ENCODE data around the gene CYSLTR2. TPM values are rescaled to one million over a fixed set of nuclear protein-coding genes. Genes with fewer than 3 reads are reported as not detected.

Gene CYSLTR2
- total RNA-seq, 6 donors from 2014 or later: under 0.01 to 2.0 (median 1.2) TPM

DNA sequence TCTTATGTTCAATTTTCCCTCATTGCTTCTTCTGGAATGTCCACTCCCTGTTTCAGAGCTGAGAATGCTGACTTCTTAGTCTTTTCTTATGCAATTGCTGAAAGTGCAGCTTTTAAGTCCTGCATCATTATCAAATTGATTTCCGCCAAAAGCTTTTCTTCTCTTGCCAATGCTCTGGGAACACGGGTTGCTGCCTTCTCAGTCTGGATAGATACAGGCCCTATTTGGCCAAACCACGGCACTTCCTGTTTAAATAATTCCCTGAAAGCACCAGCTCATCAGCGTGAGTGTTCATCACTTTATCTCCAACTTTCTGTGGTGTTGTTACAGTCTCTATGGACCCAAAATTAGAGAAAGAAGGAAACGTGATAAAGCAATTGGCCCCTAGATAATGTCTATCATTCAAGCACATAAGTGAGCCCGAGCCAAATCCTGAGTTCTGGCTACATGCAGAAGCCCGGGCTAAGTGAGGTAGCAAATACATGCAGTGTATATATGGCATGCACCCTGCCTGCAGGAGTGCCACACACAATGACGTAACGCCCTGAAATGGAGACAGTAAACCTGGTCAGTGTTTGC lies 85.7 kb downstream of the CYSLTR2 start:
- Histone ChIP-seq H3K27me3 (no peaks in the 10 kb centered on the region), H3K9me3 (no peaks in the 10 kb centered on the region), H3K27ac (no peak overlapping the region), H3K4me1 (peaks cover 0 to 3% (median 0%) of the 10 kb centered on the region in 4 donors), H3K36me3 (no peaks in the 10 kb centered on the region), H3K4me3 (no peak overlapping the region)
- peak; percentile 24 to 55 for ATAC-seq (ENCODE audit: low FRiP score in 2 of 2)
- 59 to 65% methylated on average over 9 of the region's 9 CpGs for WGBS, 2 donors
- no peak for DNase-seq
- TF ChIP-seq, protein P1, sequence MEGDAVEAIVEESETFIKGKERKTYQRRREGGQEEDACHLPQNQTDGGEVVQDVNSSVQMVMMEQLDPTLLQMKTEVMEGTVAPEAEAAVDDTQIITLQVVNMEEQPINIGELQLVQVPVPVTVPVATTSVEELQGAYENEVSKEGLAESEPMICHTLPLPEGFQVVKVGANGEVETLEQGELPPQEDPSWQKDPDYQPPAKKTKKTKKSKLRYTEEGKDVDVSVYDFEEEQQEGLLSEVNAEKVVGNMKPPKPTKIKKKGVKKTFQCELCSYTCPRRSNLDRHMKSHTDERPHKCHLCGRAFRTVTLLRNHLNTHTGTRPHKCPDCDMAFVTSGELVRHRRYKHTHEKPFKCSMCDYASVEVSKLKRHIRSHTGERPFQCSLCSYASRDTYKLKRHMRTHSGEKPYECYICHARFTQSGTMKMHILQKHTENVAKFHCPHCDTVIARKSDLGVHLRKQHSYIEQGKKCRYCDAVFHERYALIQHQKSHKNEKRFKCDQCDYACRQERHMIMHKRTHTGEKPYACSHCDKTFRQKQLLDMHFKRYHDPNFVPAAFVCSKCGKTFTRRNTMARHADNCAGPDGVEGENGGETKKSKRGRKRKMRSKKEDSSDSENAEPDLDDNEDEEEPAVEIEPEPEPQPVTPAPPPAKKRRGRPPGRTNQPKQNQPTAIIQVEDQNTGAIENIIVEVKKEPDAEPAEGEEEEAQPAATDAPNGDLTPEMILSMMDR (IDR thresholded peaks at IDR 0.05): no peak
- no peak for TF ChIP-seq POLR2AphosphoS5 (IDR thresholded peaks at IDR 0.05)
- no peak for TF ChIP-seq EP300 (IDR thresholded peaks at IDR 0.05)
- no peak for TF ChIP-seq POLR2A (IDR thresholded peaks at IDR 0.05)

DNA sequence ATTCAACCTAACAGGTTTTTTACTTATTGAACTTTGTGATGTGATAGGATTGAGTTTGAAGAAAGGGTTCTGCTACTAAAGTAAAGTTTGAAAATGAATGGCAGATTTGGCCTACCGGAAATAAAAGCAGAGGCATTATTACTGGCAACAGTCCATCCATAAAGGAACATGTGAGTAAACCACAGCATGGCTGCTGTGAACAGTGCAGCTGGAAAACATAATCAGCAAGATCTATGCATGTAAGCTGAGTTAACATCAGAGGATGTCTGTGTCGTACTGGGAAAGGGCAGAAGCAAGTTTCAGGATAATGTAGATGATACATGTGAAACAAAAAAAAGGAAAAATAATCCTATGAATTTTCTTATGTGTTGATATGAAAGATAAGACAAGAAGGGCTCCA lies 87.6 kb downstream of the CYSLTR2 start:
- no peaks in the 10 kb centered on the region for H3K9me3 ChIP-seq
- H3K4me3 ChIP-seq: no peak overlapping the region
- DNase-seq (no peak), ATAC-seq (ENCODE audit: low FRiP score in 2 of 2) (no peak)
- H3K36me3 ChIP-seq: no peaks in the 10 kb centered on the region
- TF ChIP-seq POLR2AphosphoS5 (IDR thresholded peaks at IDR 0.05) (no peak), POLR2A (IDR thresholded peaks at IDR 0.05) (no peak), EP300 (IDR thresholded peaks at IDR 0.05) (no peak)
- TF ChIP-seq, protein P1 (IDR thresholded peaks at IDR 0.05): no peak
- 55 to 61% methylated on average over 2 of the region's 2 CpGs for WGBS, 2 donors
- H3K27ac ChIP-seq: no peak overlapping the region
- no peaks in the 10 kb centered on the region for H3K27me3 ChIP-seq
- peaks cover 0 to 3% (median 0%) of the 10 kb centered on the region in 4 donors for H3K4me1 ChIP-seq

DNA sequence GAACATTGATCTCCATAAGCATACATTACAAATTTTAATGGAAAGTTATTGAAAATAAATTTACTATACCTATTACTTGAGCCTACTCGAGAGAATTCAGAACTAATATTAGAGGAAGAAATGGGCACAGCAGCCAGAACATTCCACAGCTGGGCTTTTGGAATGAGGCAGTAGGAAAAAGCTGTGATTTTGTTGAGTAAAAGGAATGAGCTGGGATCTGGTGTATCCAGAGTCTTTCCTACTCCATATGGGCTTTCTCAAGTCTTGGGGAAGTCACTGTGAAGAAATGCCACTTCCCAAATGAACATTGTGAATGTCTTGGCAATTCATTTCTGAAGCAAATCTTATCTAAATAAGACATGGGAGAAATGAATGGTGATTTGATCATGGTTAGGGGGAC lies 93.1 kb downstream of the CYSLTR2 start:
- DNase-seq (no peak), ATAC-seq (ENCODE audit: low FRiP score in 2 of 2) (no peak)
- no peak overlapping the region for H3K27ac ChIP-seq
- H3K27me3 ChIP-seq: no peaks in the 10 kb centered on the region
- H3K9me3 ChIP-seq: no peaks in the 10 kb centered on the region
- WGBS, 2 donors: 27 to 48% methylated on average over 1 of the region's 1 CpG
- peaks cover 0 to 5% (median 0%) of the 10 kb centered on the region in 4 donors for H3K4me1 ChIP-seq
- no peak overlapping the region for H3K4me3 ChIP-seq
- TF ChIP-seq, protein P1 (IDR thresholded peaks at IDR 0.05): no peak
- no peak for TF ChIP-seq POLR2AphosphoS5 (IDR thresholded peaks at IDR 0.05)
- TF ChIP-seq EP300 (IDR thresholded peaks at IDR 0.05): no peak
- no peak for TF ChIP-seq POLR2A (IDR thresholded peaks at IDR 0.05)
- H3K36me3 ChIP-seq: no peaks in the 10 kb centered on the region

DNA sequence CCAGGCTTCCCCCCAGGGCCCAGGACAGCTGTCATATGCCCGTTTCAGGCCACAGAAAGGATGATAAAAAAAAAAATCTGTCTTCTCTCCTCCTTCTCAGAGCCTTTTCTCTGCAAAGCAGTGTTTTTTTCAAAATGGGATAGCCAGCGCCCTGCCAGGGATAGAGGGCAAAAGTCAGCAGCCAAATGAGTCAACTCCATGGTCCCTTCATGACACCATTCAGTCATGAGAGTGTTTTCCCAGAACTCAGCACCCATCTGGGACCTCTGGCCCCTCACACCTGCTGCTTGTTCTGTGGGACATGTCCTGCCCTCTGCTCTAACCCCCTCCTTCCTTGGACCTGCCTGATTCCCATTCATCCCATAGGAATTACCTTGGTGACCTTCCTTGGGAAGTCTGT lies 95.0 kb downstream of the CYSLTR2 start:
- Histone ChIP-seq H3K36me3 (no peaks in the 10 kb centered on the region), H3K4me3 (no peak overlapping the region), H3K27me3 (no peaks in the 10 kb centered on the region), H3K4me1 (peaks cover 0 to 5% (median 0%) of the 10 kb centered on the region in 4 donors), H3K9me3 (no peaks in the 10 kb centered on the region), H3K27ac (no peak overlapping the region)
- DNase-seq (no peak), ATAC-seq (ENCODE audit: low FRiP score in 2 of 2) (no peak)
- TF ChIP-seq POLR2AphosphoS5 (IDR thresholded peaks at IDR 0.05) (no peak), POLR2A (IDR thresholded peaks at IDR 0.05) (no peak)
- 64 to 82% methylated on average over 2 of the region's 2 CpGs for WGBS, 2 donors

DNA sequence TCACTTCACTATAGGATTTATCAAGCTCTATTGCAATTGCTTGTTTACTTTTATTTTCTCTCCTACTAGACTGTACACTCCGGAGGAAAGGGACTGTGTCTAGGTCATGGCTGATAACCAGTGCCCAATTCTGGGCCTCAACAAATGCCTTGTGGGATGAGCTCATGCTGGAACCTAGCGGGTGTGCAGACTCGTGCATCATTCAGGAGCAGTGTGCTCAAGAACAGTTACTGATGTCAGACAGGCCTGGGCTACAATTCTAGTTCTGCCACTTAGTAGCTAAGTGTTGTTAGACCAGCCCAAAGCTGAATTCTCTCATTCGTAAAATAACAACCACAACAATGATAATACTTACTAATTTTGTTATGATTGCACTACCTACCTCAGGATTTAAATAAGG lies 95.4 kb downstream of the CYSLTR2 start:
- Histone ChIP-seq H3K4me3 (no peak overlapping the region), H3K4me1 (peaks cover 0 to 5% (median 0%) of the 10 kb centered on the region in 4 donors), H3K36me3 (no peaks in the 10 kb centered on the region), H3K9me3 (no peaks in the 10 kb centered on the region), H3K27ac (no peak overlapping the region), H3K27me3 (no peaks in the 10 kb centered on the region)
- WGBS, 2 donors: 86 to 89% methylated on average over 4 of the region's 4 CpGs
- TF ChIP-seq, protein P1 (IDR thresholded peaks at IDR 0.05): no peak
- TF ChIP-seq POLR2AphosphoS5 (IDR thresholded peaks at IDR 0.05): no peak
- no peak for TF ChIP-seq EP300 (IDR thresholded peaks at IDR 0.05)
- TF ChIP-seq POLR2A (IDR thresholded peaks at IDR 0.05): no peak
- DNase-seq: no peak
- ATAC-seq (ENCODE audit: low FRiP score in 2 of 2): peak in 1 of 2 donors; percentile 50

Measured in upper lobe of left lung (tissue), 6 donors.